Activated CD4-positive, alpha-beta T cell treated with anti-CD3 and anti-CD28 coated beads, Interleukin-2, Interleukin-6, amounts not matched to agents 100 ng/mL and 50 ng/mL, durations not matched to agents 16 hours and 8 hours (primary cell): ENCODE results near the gene OR52E6.

ENCODE experiments used
- DNase-seq: peaks from one replicate; pipeline ENCODE4 v3.0.0-alpha.2; 2020

Gene OR52E6

DNA sequence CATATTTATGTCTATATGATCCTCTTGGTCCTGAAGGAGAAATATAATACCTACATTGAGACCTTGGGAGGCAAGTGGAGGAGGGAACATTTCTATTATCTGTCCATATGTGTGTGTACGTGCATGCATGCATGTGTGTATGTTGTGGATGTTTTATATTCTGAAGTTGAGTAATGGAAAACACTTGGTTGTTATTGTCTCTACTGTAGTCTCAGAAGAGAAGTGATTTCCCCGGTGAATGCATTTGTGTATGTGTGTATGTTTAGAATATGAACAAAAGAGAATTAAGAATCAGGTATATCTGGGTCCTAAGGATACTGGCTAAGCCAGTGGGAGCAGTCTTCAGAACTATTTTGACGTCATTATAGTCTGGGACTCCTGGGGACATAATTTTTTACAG is 50.5 kb downstream of the OR52E6 start, which contains the start of gene OR52N1:
OR52N1 (minus strand) TSS at position 101 of the 400 bp plus-strand sequence. CDS start 2,449 bp downstream, outside the sequence.
- no peak for DNase-seq
